Panc1 (cell line): ENCODE results near the gene ZNF619. TPM values are rescaled to one million over a fixed set of nuclear protein-coding genes. Genes with fewer than 3 reads are reported as not detected.

ENCODE experiments used
- ATAC-seq: fragments of 200-7000 bp; cut with Tn5 transposase; 2 replicates; pipeline ENCODE4 v1.9.1; 2020; ENCODE audit warnings: mild to moderate bottlenecking, moderate library complexity
- BruUV-seq: library from RNA; stranded (reverse); fragments of 400-500 nt; replicated peaks from 2 replicates; lab custom pipeline; 2021; lab: Mats Ljungman, UMichigan
- CTCF ChIA-PET: fragments of 300-600 bp; sonication (Branson Sonifier 250); formaldehyde crosslinking; loops from one replicate; lab custom pipeline; 2022; ENCODE audit warnings: antibody characterized with exemption; lab: Charles Lee
- POLR2A ChIA-PET: fragments of 300-600 bp; sonication (Branson Sonifier 250); formaldehyde crosslinking; loops from one replicate; lab custom pipeline; 2022; ENCODE audit warnings: antibody characterized with exemption; lab: Charles Lee
- DNase-seq: peaks from one replicate; pipeline ENCODE4 v3.0.0-alpha.2; 2010; ENCODE audit warnings: low read depth, low spot score
- H3K27ac ChIP-seq: 2 replicates; pipeline ENCODE4 v1.5.1; 2011; ENCODE audit warnings: mild to moderate bottlenecking, low read length, inconsistent platforms
- H3K27me3 ChIP-seq: fragments of 200-500 bp; sonication (Bioruptor generic); 2 replicates; pipeline ENCODE4 v1.6.0; 2014; ENCODE audit warnings: low read length, inconsistent platforms; ENCODE audit not compliant: control insufficient read depth, insufficient read depth
- H3K36me3 ChIP-seq: fragments of 200-500 bp; sonication (Bioruptor generic); 2 replicates; pipeline ENCODE4 v1.5.1; 2014; ENCODE audit warnings: inconsistent platforms, mild to moderate bottlenecking, low read length, moderate library complexity; ENCODE audit not compliant: control insufficient read depth, insufficient read depth
- H3K4me1 ChIP-seq: 2 replicates; pipeline ENCODE4 v1.5.1; 2011; ENCODE audit warnings: inconsistent platforms, mild to moderate bottlenecking, low read length, moderate library complexity; ENCODE audit not compliant: control insufficient read depth, insufficient read depth
- H3K4me3 ChIP-seq, 2 experiments: 2 replicates each; pipeline ENCODE4 v1.5.1; 2011 to 2012; ENCODE audit warnings: low read depth in 2 of 2, low read length in 2 of 2, mild to moderate bottlenecking in 2 of 2, inconsistent platforms in 1 of 2, moderate library complexity in 1 of 2
- H3K9me3 ChIP-seq: fragments of 200-500 bp; sonication (Bioruptor generic); 2 replicates; pipeline ENCODE4 v1.5.1; 2014; ENCODE audit warnings: low read depth, mild to moderate bottlenecking, inconsistent platforms, low read length, moderate library complexity; ENCODE audit not compliant: control insufficient read depth, insufficient read depth
- POLR2AphosphoS5 ChIP-seq: IDR thresholded peaks from 2 replicates; pipeline ENCODE4 v1.6.1; 2012; ENCODE audit warnings: mild to moderate bottlenecking, low read depth, low read length, moderate library complexity
- SIN3A ChIP-seq: IDR thresholded peaks from 2 replicates; pipeline ENCODE4 v1.6.1; 2012; ENCODE audit warnings: low read depth, mild to moderate bottlenecking, low read length, moderate library complexity, borderline replicate concordance; ENCODE audit not compliant: insufficient read depth
- TCF7L2 ChIP-seq: IDR thresholded peaks from 2 replicates; pipeline ENCODE4 v1.6.1; 2011; ENCODE audit warnings: mild to moderate bottlenecking, low read depth, low read length, inconsistent platforms
- in situ Hi-C: cut with HindIII; loops from 2 replicates; pipeline ENCODE4 v1.10.0; 2016; ENCODE audit warnings: low sequenced_read_pairs, low pct_unique_long_range_greater_than_20kb
- intact Hi-C: fragments of 100-400 bp; cut with micrococcal nuclease; formaldehyde crosslinking; loops from one replicate; pipeline ENCODE4 v1.10.0; 2022; ENCODE audit not compliant: unreplicated experiment
- total RNA-seq: library from RNA; stranded (reverse); gene quantifications from one replicate; pipeline ENCODE4 v1.2.1, GENCODE V29; 2021; ENCODE audit not compliant: unreplicated experiment
- TF ChIP-seq, protein P1 (sequence below): fragments of 450-650 bp; IDR thresholded peaks from 2 replicates; pipeline ENCODE4 v1.5.1; 2017; ENCODE audit warnings: mild to moderate bottlenecking
- TF ChIP-seq, protein P2 (sequence below), 2 experiments: IDR thresholded peaks; 2 replicates each; pipeline ENCODE4 v1.6.1; 2011 to 2012; ENCODE audit warnings: low read depth in 2 of 2, control low read depth in 1 of 2, low read length in 1 of 2, mild to moderate bottlenecking in 1 of 2, moderate library complexity in 1 of 2; ENCODE audit not compliant: insufficient read depth in 1 of 2

The ZNF619 gene
- total RNA-seq, 1 experiment from 2014 or later: 1.3 TPM

DNA sequence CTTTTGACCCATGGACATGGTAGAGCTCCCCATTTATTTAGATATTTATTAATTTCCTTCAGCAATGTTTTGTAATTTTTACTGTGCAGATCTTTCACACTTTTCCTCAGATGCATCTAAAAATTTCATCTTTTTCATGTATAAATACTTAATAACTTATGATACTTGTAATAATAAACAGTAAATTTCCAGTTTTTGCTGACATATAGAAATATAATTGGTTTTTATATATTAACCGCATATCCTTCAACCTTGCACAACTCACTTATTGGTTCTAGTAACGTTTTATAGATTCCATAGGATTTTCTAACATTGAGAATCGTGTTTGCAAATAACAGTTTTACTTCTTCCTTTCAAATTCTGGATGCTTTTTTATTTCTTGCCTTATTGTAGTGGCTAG lies 44.3 kb downstream of the ZNF619 start:
- no peaks in the 10 kb centered on the region for H3K27me3 ChIP-seq
- 0 out of 2 replicates have a peak, but pooled peaks cover 4% of the 10 kb centered on the region for H3K4me1 ChIP-seq
- H3K4me3 ChIP-seq: no peak overlapping the region
- TF ChIP-seq SIN3A (no peak), TCF7L2 (no peak), POLR2AphosphoS5 (no peak)
- TF ChIP-seq, protein P1, sequence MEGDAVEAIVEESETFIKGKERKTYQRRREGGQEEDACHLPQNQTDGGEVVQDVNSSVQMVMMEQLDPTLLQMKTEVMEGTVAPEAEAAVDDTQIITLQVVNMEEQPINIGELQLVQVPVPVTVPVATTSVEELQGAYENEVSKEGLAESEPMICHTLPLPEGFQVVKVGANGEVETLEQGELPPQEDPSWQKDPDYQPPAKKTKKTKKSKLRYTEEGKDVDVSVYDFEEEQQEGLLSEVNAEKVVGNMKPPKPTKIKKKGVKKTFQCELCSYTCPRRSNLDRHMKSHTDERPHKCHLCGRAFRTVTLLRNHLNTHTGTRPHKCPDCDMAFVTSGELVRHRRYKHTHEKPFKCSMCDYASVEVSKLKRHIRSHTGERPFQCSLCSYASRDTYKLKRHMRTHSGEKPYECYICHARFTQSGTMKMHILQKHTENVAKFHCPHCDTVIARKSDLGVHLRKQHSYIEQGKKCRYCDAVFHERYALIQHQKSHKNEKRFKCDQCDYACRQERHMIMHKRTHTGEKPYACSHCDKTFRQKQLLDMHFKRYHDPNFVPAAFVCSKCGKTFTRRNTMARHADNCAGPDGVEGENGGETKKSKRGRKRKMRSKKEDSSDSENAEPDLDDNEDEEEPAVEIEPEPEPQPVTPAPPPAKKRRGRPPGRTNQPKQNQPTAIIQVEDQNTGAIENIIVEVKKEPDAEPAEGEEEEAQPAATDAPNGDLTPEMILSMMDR: no peak
- TF ChIP-seq, protein P2, sequence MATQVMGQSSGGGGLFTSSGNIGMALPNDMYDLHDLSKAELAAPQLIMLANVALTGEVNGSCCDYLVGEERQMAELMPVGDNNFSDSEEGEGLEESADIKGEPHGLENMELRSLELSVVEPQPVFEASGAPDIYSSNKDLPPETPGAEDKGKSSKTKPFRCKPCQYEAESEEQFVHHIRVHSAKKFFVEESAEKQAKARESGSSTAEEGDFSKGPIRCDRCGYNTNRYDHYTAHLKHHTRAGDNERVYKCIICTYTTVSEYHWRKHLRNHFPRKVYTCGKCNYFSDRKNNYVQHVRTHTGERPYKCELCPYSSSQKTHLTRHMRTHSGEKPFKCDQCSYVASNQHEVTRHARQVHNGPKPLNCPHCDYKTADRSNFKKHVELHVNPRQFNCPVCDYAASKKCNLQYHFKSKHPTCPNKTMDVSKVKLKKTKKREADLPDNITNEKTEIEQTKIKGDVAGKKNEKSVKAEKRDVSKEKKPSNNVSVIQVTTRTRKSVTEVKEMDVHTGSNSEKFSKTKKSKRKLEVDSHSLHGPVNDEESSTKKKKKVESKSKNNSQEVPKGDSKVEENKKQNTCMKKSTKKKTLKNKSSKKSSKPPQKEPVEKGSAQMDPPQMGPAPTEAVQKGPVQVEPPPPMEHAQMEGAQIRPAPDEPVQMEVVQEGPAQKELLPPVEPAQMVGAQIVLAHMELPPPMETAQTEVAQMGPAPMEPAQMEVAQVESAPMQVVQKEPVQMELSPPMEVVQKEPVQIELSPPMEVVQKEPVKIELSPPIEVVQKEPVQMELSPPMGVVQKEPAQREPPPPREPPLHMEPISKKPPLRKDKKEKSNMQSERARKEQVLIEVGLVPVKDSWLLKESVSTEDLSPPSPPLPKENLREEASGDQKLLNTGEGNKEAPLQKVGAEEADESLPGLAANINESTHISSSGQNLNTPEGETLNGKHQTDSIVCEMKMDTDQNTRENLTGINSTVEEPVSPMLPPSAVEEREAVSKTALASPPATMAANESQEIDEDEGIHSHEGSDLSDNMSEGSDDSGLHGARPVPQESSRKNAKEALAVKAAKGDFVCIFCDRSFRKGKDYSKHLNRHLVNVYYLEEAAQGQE (IDR thresholded peaks at IDR 0.05; ENCODE audit: insufficient read depth in 1 of 2, low read depth in 2 of 2, low read length in 1 of 2): no peak
- CTCF ChIA-PET: no interaction called here
- in situ Hi-C loops (no loop called here), intact Hi-C loops (no loop called here)
- POLR2A ChIA-PET: no interaction called here
- no peak overlapping the region for H3K27ac ChIP-seq
- no peak for ATAC-seq
- no TSS peak for BruUV-seq
- no peaks in the 10 kb centered on the region for H3K9me3 ChIP-seq
- no peak for DNase-seq
- no peaks in the 10 kb centered on the region; the same call in 1 of the 2 replicates for H3K36me3 ChIP-seq

DNA sequence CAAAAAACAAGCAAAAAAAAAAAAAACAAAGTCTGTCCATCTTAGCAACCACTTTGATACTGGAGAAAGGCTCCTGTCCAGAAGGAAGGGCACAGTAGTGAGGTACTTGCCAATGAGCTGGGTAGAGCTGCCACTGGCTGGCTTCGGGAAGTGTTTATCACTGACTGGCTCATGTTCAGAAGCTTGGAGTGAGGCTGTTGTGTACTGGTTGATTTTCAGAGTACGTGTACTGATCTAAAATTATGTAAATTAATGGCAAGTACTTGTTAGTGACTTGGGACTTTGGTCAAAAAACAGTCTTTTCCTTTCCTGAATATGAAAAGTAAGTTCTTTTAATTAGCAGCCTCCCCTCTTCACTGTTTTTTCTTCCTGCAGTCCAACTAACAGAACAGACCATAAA lies 46.9 kb downstream of the ZNF619 start:
- no peaks in the 10 kb centered on the region for H3K9me3 ChIP-seq
- no peak for TF ChIP-seq TCF7L2
- TF ChIP-seq, protein P2 (IDR thresholded peaks at IDR 0.05; ENCODE audit: insufficient read depth in 1 of 2, low read depth in 2 of 2, low read length in 1 of 2): no peak
- intact Hi-C loops (no loop called here), in situ Hi-C loops (no loop called here)
- H3K27ac ChIP-seq: peak overlapping the region; percentile 88
- H3K36me3 ChIP-seq: no peaks in the 10 kb centered on the region; the same call in 1 of the 2 replicates
- ChIA-PET CTCF (interaction anchor here (0.6 kb wide), 1 partner anchor 242 kb away, joined by 4 read pairs; no protein-coding TSS in a partner anchor), POLR2A (interaction anchor here (0.6 kb wide), 1 partner anchor 310 kb away, joined by 7 read pairs; no protein-coding TSS in a partner anchor)
- DNase-seq (no peak), ATAC-seq (no peak)
- peak overlapping the region in 1 of 2 experiments; percentile 76; a peak in 1 of 4 replicates for H3K4me3 ChIP-seq
- BruUV-seq: no TSS peak
- H3K4me1 ChIP-seq: 0 out of 2 replicates have a peak, but pooled peaks cover 4% of the 10 kb centered on the region
- H3K27me3 ChIP-seq: no peaks in the 10 kb centered on the region
